Caco-2 (cell line): ENCODE results near the gene ATXN1. TPM values are rescaled to one million over a fixed set of nuclear protein-coding genes. Genes with fewer than 3 reads are reported as not detected.

ENCODE experiments used
- BruUV-seq: library from RNA; stranded (reverse); fragments of 400-500 nt; replicated peaks from 2 replicates; lab custom pipeline; 2021; lab: Mats Ljungman, UMichigan
- CTCF ChIA-PET: fragments of 300-600 bp; sonication (Branson Sonifier 250); formaldehyde crosslinking; loops from one replicate; lab custom pipeline; 2022; ENCODE audit warnings: antibody characterized with exemption; lab: Charles Lee
- POLR2A ChIA-PET: fragments of 300-600 bp; sonication (Branson Sonifier 250); formaldehyde crosslinking; loops from one replicate; lab custom pipeline; 2022; ENCODE audit warnings: antibody characterized with exemption; lab: Charles Lee
- DNase-seq, 2 experiments: peaks; one replicate each; pipeline versions ENCODE4 v3.0.0 to v3.0.0-alpha.2; 2020 to 2022
- H3K27me3 ChIP-seq: replicated peaks from 2 replicates; pipeline ENCODE4 v1.6.0; 2011; ENCODE audit warnings: low read length; ENCODE audit not compliant: control insufficient read depth, insufficient read depth
- H3K36me3 ChIP-seq: 2 replicates; pipeline ENCODE4 v1.5.1; 2011; ENCODE audit warnings: low read length; ENCODE audit not compliant: control insufficient read depth, insufficient read depth
- H3K4me1 ChIP-seq: fragments of 250-450 bp; sonication (Bioruptor Pico); 2 replicates; pipeline ENCODE4 v1.5.1; 2020; ENCODE audit warnings: mild to moderate bottlenecking
- H3K4me3 ChIP-seq: 2 replicates; pipeline ENCODE4 v1.5.1; 2011; ENCODE audit warnings: low read depth, mild to moderate bottlenecking, control low read depth, low read length
- H3K9me3 ChIP-seq: fragments of 250-450 bp; sonication (Bioruptor Pico); 2 replicates; pipeline ENCODE4 v1.5.1; 2020; ENCODE audit warnings: mild to moderate bottlenecking, moderate library complexity
- H3K27ac Mint-ChIP-seq: one replicate; pipeline ENCODE4 v1.8.0; 2022; ENCODE audit warnings: mixed read lengths; ENCODE audit not compliant: unreplicated experiment
- H3K27me3 Mint-ChIP-seq: one replicate; pipeline ENCODE4 v1.8.0; 2022; ENCODE audit warnings: mixed read lengths; ENCODE audit not compliant: insufficient read depth, unreplicated experiment
- H3K36me3 Mint-ChIP-seq: one replicate; pipeline ENCODE4 v1.8.0; 2022; ENCODE audit warnings: mild to moderate bottlenecking, mixed read lengths; ENCODE audit not compliant: insufficient read depth, unreplicated experiment
- H3K4me1 Mint-ChIP-seq: one replicate; pipeline ENCODE4 v1.8.0; 2022; ENCODE audit warnings: low read depth, mixed read lengths; ENCODE audit not compliant: unreplicated experiment
- H3K4me3 Mint-ChIP-seq: one replicate; pipeline ENCODE4 v1.8.0; 2022; ENCODE audit warnings: mild to moderate bottlenecking, moderate library complexity, mixed read lengths; ENCODE audit not compliant: unreplicated experiment
- H3K9me3 Mint-ChIP-seq: one replicate; pipeline ENCODE4 v1.8.0; 2022; ENCODE audit warnings: mixed read lengths; ENCODE audit not compliant: unreplicated experiment
- intact Hi-C: fragments of 100-400 bp; cut with micrococcal nuclease; formaldehyde crosslinking; loops from one replicate; pipeline ENCODE4 v1.10.0; 2022; ENCODE audit not compliant: unreplicated experiment
- total RNA-seq: library from RNA; stranded (reverse); gene quantifications from 2 replicates; pipeline ENCODE4 v1.2.3, GENCODE V29; 2022
- TF ChIP-seq, protein P1 (sequence below), 2 experiments: fragments of 200-600 bp in 1 of 2; IDR thresholded peaks; 1 replicate in 1 of 2; 2 replicates in 1 of 2; pipeline versions ENCODE4 v1.5.1 to v1.8.0; 2011 to 2022; ENCODE audit warnings: antibody characterized with exemption in 1 of 2, control low read depth in 1 of 2, inconsistent platforms in 1 of 2, low read depth in 1 of 2, low read length in 1 of 2, mild to moderate bottlenecking in 1 of 2, moderate library complexity in 1 of 2; ENCODE audit not compliant: insufficient read depth in 1 of 2, severe bottlenecking in 1 of 2, unreplicated experiment in 1 of 2

The ATXN1 gene
- total RNA-seq, 1 experiment from 2014 or later = 14.2 TPM

DNA sequence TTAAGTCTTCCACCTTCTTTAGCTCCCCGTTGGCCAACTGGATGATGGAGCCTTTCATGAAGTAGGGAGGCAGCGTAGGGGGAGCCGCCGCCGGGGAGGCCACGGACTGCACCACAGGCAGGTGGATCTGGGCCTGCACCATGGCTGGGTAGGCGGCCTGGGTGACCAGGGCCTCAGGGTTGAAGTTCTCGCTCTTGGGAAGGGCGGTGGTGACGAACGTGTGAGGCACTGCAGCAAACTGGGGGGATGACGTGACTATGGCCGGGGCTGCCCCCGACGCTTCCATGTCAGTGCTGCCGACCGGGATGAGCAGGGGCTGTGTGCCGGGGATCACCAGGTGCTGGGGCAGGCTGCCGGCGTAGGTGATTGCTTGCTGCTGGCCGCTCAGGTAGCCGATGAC, 434.7 kb downstream of the ATXN1 start:
- ChIA-PET CTCF (no interaction called here), POLR2A (no interaction called here)
- Mint-ChIP-seq H3K4me3 (no peak overlapping the region), H3K36me3 (no peaks in the 10 kb centered on the region), H3K4me1 (no peaks in the 10 kb centered on the region), H3K9me3 (no peaks in the 10 kb centered on the region), H3K27ac (no peak overlapping the region), H3K27me3 (no peaks in the 10 kb centered on the region)
- DNase-seq = no peak
- no peaks in the 10 kb centered on the region for H3K27me3 ChIP-seq
- no peak overlapping the region for H3K4me3 ChIP-seq
- BruUV-seq = no TSS peak
- peaks cover 1% of the 10 kb centered on the region for H3K4me1 ChIP-seq
- no peaks in the 10 kb centered on the region for H3K9me3 ChIP-seq
- no peaks in the 10 kb centered on the region for H3K36me3 ChIP-seq
- intact Hi-C loops = no loop called here
- TF ChIP-seq, protein P1, sequence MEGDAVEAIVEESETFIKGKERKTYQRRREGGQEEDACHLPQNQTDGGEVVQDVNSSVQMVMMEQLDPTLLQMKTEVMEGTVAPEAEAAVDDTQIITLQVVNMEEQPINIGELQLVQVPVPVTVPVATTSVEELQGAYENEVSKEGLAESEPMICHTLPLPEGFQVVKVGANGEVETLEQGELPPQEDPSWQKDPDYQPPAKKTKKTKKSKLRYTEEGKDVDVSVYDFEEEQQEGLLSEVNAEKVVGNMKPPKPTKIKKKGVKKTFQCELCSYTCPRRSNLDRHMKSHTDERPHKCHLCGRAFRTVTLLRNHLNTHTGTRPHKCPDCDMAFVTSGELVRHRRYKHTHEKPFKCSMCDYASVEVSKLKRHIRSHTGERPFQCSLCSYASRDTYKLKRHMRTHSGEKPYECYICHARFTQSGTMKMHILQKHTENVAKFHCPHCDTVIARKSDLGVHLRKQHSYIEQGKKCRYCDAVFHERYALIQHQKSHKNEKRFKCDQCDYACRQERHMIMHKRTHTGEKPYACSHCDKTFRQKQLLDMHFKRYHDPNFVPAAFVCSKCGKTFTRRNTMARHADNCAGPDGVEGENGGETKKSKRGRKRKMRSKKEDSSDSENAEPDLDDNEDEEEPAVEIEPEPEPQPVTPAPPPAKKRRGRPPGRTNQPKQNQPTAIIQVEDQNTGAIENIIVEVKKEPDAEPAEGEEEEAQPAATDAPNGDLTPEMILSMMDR (IDR thresholded peaks at IDR 0.05; ENCODE audit: insufficient read depth in 1 of 2, low read depth in 1 of 2, low read length in 1 of 2, severe bottlenecking in 1 of 2, unreplicated experiment in 1 of 2) = no peak

DNA sequence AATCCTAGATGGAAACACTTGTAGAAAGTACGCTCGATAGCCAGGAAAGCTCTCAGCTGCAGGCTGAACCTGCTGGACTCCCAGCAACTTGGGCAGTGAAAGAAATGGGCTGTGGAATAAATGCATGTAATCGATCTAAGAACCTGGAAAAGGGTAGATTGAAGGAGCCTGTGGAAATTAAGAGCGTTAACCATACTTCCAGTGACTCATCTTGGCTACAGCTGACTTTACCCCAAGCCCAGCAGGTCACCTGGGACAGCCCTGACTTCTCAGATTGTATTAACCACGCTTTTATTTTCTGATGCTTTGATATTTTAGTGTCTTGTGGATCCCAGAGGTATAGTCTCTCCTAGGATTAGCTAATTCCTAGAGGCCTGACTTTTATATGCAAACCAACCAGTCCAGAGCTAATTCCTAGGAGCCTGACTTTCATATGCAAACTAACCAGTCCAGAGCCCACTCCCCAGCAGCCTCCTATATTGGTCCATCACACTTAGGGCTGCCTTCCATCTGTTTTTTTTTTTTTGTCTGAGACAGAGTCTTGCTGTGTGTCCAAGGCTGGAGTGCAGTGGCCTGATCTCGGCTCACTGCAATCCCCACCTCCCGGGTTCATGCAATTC, 436.5 kb downstream of the ATXN1 start:
- Mint-ChIP-seq H3K9me3 (no peaks in the 10 kb centered on the region), H3K4me3 (no peak overlapping the region), H3K27me3 (no peaks in the 10 kb centered on the region), H3K27ac (no peak overlapping the region), H3K36me3 (no peaks in the 10 kb centered on the region), H3K4me1 (no peaks in the 10 kb centered on the region)
- no peak for DNase-seq
- Histone ChIP-seq H3K27me3 (no peaks in the 10 kb centered on the region), H3K9me3 (no peaks in the 10 kb centered on the region), H3K4me3 (no peak overlapping the region), H3K36me3 (no peaks in the 10 kb centered on the region), H3K4me1 (no peaks in the 10 kb centered on the region)
- no TSS peak for BruUV-seq
- intact Hi-C loops = no loop called here
- ChIA-PET POLR2A (no interaction called here), CTCF (no interaction called here)
- TF ChIP-seq, protein P1 (IDR thresholded peaks at IDR 0.05; ENCODE audit: insufficient read depth in 1 of 2, low read depth in 1 of 2, low read length in 1 of 2, severe bottlenecking in 1 of 2, unreplicated experiment in 1 of 2) = no peak

DNA sequence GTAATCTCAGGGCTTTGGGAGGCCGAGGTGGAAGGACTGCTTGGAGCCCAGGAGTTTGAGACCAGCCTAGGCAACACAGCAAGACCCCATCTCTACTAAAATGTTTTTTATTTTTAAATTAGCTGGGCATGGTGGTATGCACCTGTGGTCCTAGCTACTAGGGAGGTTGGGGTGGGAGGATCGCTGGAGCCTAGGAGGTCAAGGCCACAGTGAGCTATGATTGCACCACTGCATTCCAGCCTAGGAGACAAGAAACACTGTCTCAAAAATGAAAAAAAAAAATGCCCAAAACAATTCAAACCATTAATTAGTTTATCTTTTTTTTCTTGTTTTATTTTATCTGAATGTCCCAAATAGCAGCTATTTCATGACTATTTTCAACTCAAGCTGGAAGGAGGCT, 437.1 kb downstream of the ATXN1 start:
- BruUV-seq = no TSS peak
- H3K27me3 ChIP-seq = no peaks in the 10 kb centered on the region
- Mint-ChIP-seq H3K9me3 (no peaks in the 10 kb centered on the region), H3K27ac (no peak overlapping the region), H3K4me1 (no peaks in the 10 kb centered on the region), H3K27me3 (no peaks in the 10 kb centered on the region), H3K36me3 (no peaks in the 10 kb centered on the region), H3K4me3 (no peak overlapping the region)
- TF ChIP-seq, protein P1 (IDR thresholded peaks at IDR 0.05; ENCODE audit: insufficient read depth in 1 of 2, low read depth in 1 of 2, low read length in 1 of 2, severe bottlenecking in 1 of 2, unreplicated experiment in 1 of 2) = no peak
- no peaks in the 10 kb centered on the region for H3K36me3 ChIP-seq
- H3K9me3 ChIP-seq = no peaks in the 10 kb centered on the region
- H3K4me1 ChIP-seq = no peaks in the 10 kb centered on the region
- DNase-seq = no peak
- POLR2A ChIA-PET = no interaction called here
- H3K4me3 ChIP-seq = no peak overlapping the region
- intact Hi-C loops = no loop called here
- CTCF ChIA-PET = no interaction called here
